Measurements from ENCODE around the gene CHSY1. TPM values are rescaled to one million over a fixed set of nuclear protein-coding genes. Genes with fewer than 3 reads are reported as not detected.
"Not testable (repeated sequence)": the region's sequence is repeated elsewhere in the genome, so short reads cannot be mapped to it uniquely, and the experiment has no call there.

Gene CHSY1
- total RNA-seq, 2 experiments from 2014 or later: 44.6 to 46.4 TPM

- H3K4me1 Mint-ChIP-seq (ENCODE audit: low read depth): peaks cover 82% of the 10 kb centered on the region
- ChIA-PET POLR2A (interaction anchor here (0.5 to 1.8 kb wide), 15 partner anchors 8 to 124 kb away, joined by 3 to 12 read pairs (median 4); no protein-coding TSS in a partner anchor), CTCF (interaction anchor here (0.8 to 1.9 kb wide), 14 partner anchors 33 to 168 kb away, joined by 3 to 8 read pairs (median 4); partner anchors contain the start of gene SNRPA1)
- H3K27ac Mint-ChIP-seq: peak overlapping the region; percentile 98
- ATAC-seq (peak; percentile 70), DNase-seq (peak; percentile 43)
- H3K36me3 Mint-ChIP-seq (ENCODE audit: low read depth): peaks cover 37% of the 10 kb centered on the region
- no peaks in the 10 kb centered on the region for H3K27me3 Mint-ChIP-seq (ENCODE audit: low read depth)
- peak overlapping the region; percentile 69 for H3K4me3 Mint-ChIP-seq
- peaks cover 32% of the 10 kb centered on the region for H3K9me3 Mint-ChIP-seq (ENCODE audit: insufficient read depth)
These were observed 125.0 kb downstream of the CHSY1 start for GRCh38 chr15:101126618-101127505.

- ChIA-PET CTCF (interaction anchor here (0.8 to 1.9 kb wide), 13 partner anchors 34 to 169 kb away, joined by 3 to 8 read pairs (median 4); partner anchors contain the start of gene SNRPA1), POLR2A (interaction anchor here (0.5 to 1.8 kb wide), 12 partner anchors 9 to 125 kb away, joined by 3 to 12 read pairs (median 4); no protein-coding TSS in a partner anchor)
- peaks cover 25% of the 10 kb centered on the region for H3K9me3 Mint-ChIP-seq (ENCODE audit: insufficient read depth)
- DNase-seq; ATAC-seq; H3K27me3 Mint-ChIP-seq (ENCODE audit: low read depth): not testable (repeated sequence)
- peak overlapping the region; percentile 41 for H3K4me3 Mint-ChIP-seq
- peaks cover 30% of the 10 kb centered on the region for H3K36me3 Mint-ChIP-seq (ENCODE audit: low read depth)
- peak overlapping the region; percentile 98 for H3K27ac Mint-ChIP-seq
- H3K4me1 Mint-ChIP-seq (ENCODE audit: low read depth): peaks cover 79% of the 10 kb centered on the region
These were observed 125.9 kb downstream of the CHSY1 start for GRCh38 chr15:101125881-101126428.

Other genes with a start within 250 kb of the CHSY1 start
- gene SELENOS, start 25.4 kb upstream of the CHSY1 start, total RNA-seq: 10 to 100 TPM; 29.8 to 32.2 TPM
- gene SNRPA1, start 43.2 kb upstream of the CHSY1 start, total RNA-seq: 100 to 1,000 TPM; 138 to 144 TPM
- gene PCSK6, start 237.7 kb upstream of the CHSY1 start, total RNA-seq: under 1 TPM; 0.68 to 0.76 TPM

Measured in activated CD8-positive, alpha-beta T cell treated with anti-CD3 and anti-CD28 coated beads, Interleukin-2, amount 10 ng/mL, durations not matched to agents 7 days and 5 days (primary cell).